CMK (cell line): ENCODE measurements around the gene ADM.
A peak's percentile ranks its signal among the peaks of the same experiment; 100 is the strongest.

ENCODE experiments used
- DNase-seq: peaks from one replicate; pipeline ENCODE4 v3.0.0-alpha.2; 2010; ENCODE audit warnings: low read depth

Gene ADM

GRCh38 chr11:10309163-10310093 lies 4.6 kb downstream of the ADM start:
- DNase-seq: no peak

GRCh38 chr11:10310301-10310841 lies 5.5 kb downstream of the ADM start:
- DNase-seq: no peak

GRCh38 chr11:10311802-10312201 lies 6.9 kb downstream of the ADM start:
- no peak for DNase-seq

GRCh38 chr11:10314199-10315072 lies 9.6 kb downstream of the ADM start:
- no peak for DNase-seq

- no peak for DNase-seq
Observed at GRCh38 chr11:10315083-10315482, 10.2 kb downstream of the ADM start.

- no peak for DNase-seq
Observed at GRCh38 chr11:10317151-10317755, 12.4 kb downstream of the ADM start.

- no peak for DNase-seq
Observed at GRCh38 chr11:10317776-10318526, 13.1 kb downstream of the ADM start.

- DNase-seq: no peak
Observed at GRCh38 chr11:10318527-10318802, 13.6 kb downstream of the ADM start.

- DNase-seq: no peak
Observed at GRCh38 chr11:10319702-10320558, 15.1 kb downstream of the ADM start.

GRCh38 chr11:10320736-10321465 lies 16.0 kb downstream of the ADM start:
- DNase-seq: no peak

GRCh38 chr11:10322401-10322800 lies 17.5 kb downstream of the ADM start:
- DNase-seq: no peak

GRCh38 chr11:10322830-10323792 lies 18.2 kb downstream of the ADM start:
- no peak for DNase-seq

GRCh38 chr11:10323793-10324170 lies 18.9 kb downstream of the ADM start:
- no peak for DNase-seq

GRCh38 chr11:10324474-10324873 lies 19.6 kb downstream of the ADM start:
- no peak for DNase-seq

GRCh38 chr11:10325277-10326011 lies 20.6 kb downstream of the ADM start:
- DNase-seq: no peak

GRCh38 chr11:10326012-10326964 lies 21.4 kb downstream of the ADM start:
- no peak for DNase-seq

GRCh38 chr11:10327254-10327653 lies 22.4 kb downstream of the ADM start:
- DNase-seq: peak; percentile 36
